Stimulated activated naive CD4-positive, alpha-beta T cell treated with Interleukin-2 at 50 U/mL for 16 hours (primary cell): ENCODE results near the gene DDX11.
"Not testable (repeated sequence)": the region's sequence is repeated elsewhere in the genome, so short reads cannot be mapped to it uniquely, and the experiment has no call there.

ENCODE experiments used
- DNase-seq: peaks from one replicate; lab custom pipeline; 2025; lab: John Stamatoyannopoulos, UW

The DDX11 gene

GRCh38 chr12:31073527-31074332 is at the start of gene DDX11:
TSS of gene DDX11 (plus strand) at chr12:31073860. CDS start at chr12:31078394, 4,534 bp downstream.
- peak; percentile 90 for DNase-seq

- DNase-seq: no peak
These were observed 47.5 kb upstream of the DDX11 start for GRCh38 chr12:31026202-31026601.

- not testable (repeated sequence) for DNase-seq
These were observed 46.7 kb upstream of the DDX11 start for GRCh38 chr12:31027006-31027405.

- no peak for DNase-seq
These were observed 44.2 kb upstream of the DDX11 start for GRCh38 chr12:31029468-31029867.

GRCh38 chr12:31029916-31030562 is 43.6 kb upstream of the DDX11 start:
- no peak for DNase-seq

GRCh38 chr12:31031951-31032335 is 41.7 kb upstream of the DDX11 start:
- no peak for DNase-seq

GRCh38 chr12:31033146-31033545 is 40.5 kb upstream of the DDX11 start:
- no peak for DNase-seq

GRCh38 chr12:31033681-31034080 is 40.0 kb upstream of the DDX11 start:
- no peak for DNase-seq

- DNase-seq: no peak
These were observed 39.3 kb upstream of the DDX11 start for GRCh38 chr12:31034372-31034771.

GRCh38 chr12:31035226-31035625 is 38.4 kb upstream of the DDX11 start:
- no peak for DNase-seq

GRCh38 chr12:31035967-31036665 is 37.5 kb upstream of the DDX11 start:
- DNase-seq: no peak

GRCh38 chr12:31037028-31037427 is 36.6 kb upstream of the DDX11 start:
- no peak for DNase-seq

- DNase-seq: no peak
These were observed 35.7 kb upstream of the DDX11 start for GRCh38 chr12:31037931-31038330.

GRCh38 chr12:31041033-31041564 is 32.6 kb upstream of the DDX11 start:
- DNase-seq: no peak

- not testable (repeated sequence) for DNase-seq
These were observed 23.5 kb upstream of the DDX11 start for GRCh38 chr12:31050143-31050542.

- DNase-seq: not testable (repeated sequence)
These were observed 23.1 kb upstream of the DDX11 start for GRCh38 chr12:31050548-31050947.

- not testable (repeated sequence) for DNase-seq
These were observed 22.0 kb upstream of the DDX11 start for GRCh38 chr12:31051692-31052091.

GRCh38 chr12:31052121-31052520 is 21.5 kb upstream of the DDX11 start:
- DNase-seq: not testable (repeated sequence)

GRCh38 chr12:31052666-31053439 is 20.8 kb upstream of the DDX11 start:
- DNase-seq: not testable (repeated sequence)

GRCh38 chr12:31053944-31054343 is 19.7 kb upstream of the DDX11 start:
- not testable (repeated sequence) for DNase-seq

- DNase-seq: no peak
These were observed 16.0 kb upstream of the DDX11 start for GRCh38 chr12:31057671-31058070.

GRCh38 chr12:31066196-31066595 is 7.5 kb upstream of the DDX11 start:
- DNase-seq: not testable (repeated sequence)
